OCI-M1 (cell line): ENCODE results near the gene CTBP2.
A peak's percentile ranks its signal among the peaks of the same experiment; 100 is the strongest.
"Not testable (repeated sequence)": the region's sequence is repeated elsewhere in the genome, so short reads cannot be mapped to it uniquely, and the experiment has no call there.

ENCODE experiments used
- DNase-seq: peaks from one replicate; lab custom pipeline; 2025; lab: John Stamatoyannopoulos, UW

CTBP2 gene

DNA sequence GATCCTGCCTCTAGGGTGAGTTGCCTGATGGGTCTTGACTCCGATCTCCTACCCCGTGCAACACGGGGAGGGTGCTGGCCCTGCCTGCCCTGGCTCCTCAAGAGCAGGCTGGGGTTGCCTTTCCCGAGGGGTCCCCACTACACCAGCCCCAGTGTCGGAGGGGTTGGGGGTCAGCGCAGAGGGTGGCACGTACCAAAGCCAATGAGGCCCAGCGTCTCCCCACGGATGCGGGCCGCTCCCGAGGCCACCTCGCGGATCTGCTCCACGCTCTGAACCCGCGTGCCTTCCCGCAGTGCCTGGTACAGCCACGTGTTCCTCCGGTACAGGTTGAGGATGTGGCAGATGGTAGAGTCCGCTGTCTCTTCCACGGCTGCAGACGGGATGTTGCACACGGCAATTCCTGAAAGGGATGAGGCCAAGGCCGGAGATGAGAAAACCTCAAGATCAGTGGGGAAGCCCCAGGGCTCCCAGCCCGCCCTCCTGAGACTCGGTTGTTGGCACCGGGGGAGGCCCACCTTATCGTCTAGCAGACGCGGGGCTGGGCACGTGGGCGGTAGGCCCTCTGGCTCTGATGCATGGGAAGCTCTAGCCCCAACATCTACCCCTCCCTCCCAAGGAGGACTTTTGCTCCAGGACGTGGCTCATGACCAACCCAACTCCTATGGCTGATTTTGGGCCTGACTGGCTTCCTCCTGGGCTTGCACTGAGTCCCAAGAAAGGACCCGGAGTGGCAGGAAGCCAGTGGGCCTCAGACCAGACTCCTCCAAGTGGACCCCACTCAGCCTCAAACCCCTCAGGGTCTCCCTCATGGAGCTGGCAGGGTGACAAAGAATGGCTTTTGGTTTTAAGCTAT is 162.4 kb downstream of the CTBP2 start:
- no peak for DNase-seq

DNA sequence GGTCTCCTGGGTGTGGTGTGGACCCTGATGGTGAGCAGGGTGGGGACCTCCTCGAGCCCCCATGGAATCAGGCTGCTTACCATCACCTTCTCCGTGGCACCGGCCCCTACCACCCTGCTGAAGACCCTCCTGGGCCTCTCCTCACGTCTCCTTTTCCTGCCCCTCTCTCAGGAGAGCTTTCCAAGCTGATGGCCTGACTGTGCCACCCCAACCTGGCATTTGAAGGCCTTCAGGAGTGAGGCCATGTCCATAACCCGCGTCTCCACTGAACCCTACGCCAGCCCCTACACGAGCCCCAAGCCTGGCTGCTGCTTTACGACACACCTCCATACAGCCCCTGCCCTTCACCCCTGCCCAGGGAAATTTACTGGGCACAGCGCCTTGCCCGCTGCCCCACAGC is 163.1 kb downstream of the CTBP2 start:
- no peak for DNase-seq

DNA sequence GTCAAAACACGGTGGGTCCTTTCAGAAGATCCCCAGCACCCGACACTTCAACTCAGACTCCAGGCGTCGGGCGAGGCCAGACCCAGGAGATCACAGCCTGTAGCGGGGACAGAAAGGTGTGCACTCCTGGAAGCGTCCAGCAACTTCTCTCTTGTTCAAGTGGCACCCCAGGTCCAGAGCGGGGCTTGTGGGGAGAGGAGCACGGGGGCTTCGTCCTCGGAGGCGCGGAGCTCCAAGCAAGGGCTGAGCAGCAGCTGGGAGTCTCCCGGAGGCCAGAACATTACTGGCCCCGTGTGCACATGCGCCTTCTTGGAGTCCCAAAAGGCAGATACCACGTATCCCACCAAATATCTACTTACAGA is 163.5 kb downstream of the CTBP2 start:
- DNase-seq, result no peak

DNA sequence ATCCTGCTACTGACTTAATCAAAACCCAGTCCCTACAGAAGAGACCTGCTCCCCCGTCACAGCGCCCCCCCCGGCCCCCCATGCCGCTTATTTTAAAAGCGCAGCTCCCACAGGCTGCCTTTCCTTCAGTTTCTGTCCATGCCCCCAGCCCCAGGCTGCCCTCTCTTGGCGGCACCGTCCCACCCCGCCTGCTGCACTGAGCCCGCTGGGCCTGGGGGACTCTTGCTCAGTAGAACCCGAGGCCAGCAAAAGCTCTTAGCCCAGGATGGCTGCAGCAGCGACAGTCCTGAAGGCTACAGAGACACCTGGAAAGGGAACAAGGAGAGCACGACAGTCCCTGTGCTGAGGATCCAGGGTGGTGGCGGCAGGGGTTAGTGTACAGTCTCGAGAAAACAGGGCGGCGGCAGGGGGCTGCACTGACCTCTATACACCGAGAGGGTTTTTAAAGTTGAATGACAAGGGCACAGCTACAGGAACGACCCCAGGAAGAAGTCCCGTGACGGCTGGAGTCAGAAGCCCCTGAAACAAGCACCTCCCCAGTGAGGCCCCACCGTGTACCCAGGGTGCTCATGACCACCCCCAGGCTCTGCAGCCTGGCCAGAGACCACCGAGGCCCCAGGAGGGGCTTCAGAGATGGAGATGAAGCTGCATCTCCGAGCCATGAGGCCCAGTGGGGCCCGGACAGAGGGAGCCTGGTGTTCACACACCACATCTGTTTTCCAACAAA is 164.1 kb downstream of the CTBP2 start:
- no peak for DNase-seq

DNA sequence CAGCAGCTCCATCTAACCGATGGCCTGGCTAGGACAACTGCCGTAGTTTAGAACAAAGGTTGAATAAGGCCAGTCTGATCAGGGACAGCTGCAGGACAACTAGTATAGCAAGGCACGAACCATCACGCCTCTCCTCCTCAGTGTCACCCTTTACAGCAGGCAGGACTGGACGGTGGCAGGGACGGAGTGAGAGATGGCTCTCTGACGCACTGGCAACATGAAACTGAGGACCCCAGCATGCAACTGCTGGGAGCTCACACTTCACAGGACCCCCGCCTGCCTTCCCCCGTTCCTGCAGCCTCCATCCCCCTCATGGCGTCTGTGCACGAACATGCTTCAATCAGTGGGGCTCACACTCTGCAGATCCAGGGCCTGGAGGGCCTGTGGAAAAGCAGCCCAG is 164.8 kb downstream of the CTBP2 start:
- DNase-seq, result no peak

DNA sequence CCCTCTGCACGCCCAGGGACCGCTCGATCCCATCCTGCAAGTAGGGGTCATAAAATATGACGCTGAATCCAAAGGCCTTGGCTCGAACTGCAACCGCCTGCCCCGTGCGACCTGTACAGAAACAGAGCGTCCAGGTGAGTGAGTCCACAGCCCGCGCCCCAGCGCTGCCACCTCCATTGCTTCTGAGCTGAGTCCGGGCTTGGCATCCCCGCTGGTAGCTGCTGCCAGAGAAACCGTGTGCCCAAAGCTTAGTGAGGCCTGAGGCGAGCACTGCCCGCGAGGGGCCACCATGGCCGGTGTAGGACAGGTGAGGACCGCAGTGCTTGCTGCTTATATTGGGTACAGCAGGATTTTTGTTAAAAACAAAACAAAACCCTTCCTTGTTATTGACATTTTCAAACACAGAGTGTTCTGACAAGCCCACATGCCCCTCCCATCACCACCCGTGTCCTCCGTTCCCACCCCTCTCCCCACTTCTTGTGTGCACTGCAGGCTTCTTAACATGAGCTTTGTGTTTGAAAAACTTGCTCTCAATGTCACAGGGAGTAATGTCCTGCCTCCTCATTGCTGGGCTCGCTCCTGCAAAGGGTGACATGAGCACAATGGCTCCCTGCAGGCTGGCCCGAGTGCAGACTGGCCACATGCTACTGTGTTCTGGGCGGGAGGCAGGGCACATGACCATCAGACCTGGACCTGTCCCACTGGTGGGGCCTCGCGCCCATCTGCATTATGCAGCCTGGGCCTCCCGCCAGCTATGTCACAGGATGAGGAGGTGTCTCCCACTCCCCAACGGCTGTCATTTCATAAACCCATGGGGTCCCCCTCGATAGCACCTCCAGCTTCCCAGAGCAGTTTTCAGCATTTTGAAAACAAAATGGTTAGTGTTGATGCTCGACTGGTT is 165.5 kb downstream of the CTBP2 start:
- peak; percentile 5 for DNase-seq

DNA sequence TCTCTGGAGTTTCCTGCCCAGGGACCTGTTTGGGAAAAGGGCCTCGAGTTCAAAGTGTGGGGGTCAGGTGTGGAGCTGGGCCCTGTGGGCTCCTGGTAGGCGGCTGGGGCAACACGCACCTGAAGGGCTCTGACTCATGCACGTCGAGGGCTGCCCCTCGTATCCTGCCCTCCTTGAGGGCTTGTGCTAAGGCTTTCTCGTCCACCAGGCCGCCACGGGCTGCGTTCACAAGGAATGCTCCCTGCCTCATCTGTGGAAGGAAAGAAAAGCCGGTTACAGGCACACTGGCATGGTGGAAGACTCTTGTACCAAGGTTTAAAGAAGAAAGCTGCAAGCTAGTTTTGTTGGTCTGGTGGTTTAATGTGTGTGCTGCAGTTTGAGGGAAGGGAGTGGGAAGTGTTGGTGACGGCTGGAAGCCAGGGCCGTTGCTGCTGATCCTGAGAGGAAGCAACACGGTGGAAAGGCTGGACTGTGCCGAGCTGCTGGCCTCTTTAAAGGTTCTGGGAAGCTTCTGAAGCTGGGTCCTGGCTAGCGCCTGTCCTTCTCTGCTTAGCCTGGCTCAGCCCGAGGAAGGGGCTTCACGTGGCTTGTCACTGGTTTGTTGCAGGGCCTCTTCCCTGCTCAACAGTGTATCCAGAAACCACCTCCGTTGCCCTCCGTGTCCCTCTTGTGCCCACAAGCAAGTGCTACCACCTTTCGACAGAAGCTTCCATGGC is 166.5 kb downstream of the CTBP2 start:
- no peak for DNase-seq

DNA sequence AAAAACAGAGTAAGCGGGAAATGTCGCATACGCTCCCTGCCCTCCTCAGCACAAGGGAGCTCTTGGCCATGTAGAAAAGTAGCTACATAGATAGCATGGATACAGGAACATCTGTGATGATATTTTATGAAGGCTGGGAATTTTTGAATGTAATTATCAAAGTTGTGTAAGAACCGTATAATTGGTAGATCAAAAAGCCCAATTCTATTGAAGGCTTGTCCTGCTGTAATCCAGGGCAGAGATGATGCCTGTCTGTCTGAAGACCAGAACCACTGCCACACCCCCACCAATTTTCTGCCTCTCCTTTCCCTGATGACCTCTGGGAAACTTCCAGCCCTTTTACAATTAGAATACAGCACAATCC is 167.0 kb downstream of the CTBP2 start:
- no peak for DNase-seq

DNA sequence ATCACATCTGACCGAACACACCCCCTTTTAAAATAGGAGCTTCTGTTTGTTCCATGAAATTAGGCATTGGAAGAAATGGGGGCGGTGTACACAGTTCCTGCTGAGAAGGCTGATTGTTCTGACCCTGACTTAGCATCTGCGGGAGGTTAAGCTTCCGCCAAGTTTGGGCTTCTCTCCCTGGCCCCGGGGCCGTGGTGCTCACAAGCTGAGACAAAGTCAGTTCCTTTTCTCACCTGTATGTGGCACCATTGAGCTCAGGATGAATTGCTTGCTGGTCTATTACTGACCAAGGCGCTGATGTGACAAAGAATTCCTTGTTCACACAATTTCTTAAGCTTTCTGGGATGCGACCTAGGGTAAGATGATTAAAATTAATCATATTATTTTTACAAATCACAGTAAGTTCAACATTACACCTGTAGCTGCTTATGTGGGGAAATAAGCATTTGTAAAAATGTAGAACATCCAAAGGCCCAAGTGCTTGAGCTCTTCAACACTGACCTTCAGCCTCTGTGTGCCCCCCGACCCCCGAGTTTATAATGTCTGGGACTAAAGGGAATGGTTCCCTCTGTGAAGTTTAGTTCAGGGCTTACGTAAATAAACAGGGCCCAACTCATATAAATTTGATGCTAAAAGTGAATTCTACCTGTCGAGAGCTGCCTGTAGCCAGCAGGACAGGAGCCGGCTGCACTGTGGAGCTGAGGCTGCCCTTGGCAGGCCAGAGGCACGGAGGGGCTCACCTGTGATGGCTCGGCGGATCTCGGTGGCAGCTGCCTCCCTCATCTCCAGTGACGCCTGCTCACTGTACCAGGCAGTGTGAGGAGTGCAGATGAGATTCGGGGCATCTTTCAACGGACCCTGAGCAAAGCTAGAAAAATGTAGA is 167.7 kb downstream of the CTBP2 start:
- DNase-seq, result peak; percentile 78

DNA sequence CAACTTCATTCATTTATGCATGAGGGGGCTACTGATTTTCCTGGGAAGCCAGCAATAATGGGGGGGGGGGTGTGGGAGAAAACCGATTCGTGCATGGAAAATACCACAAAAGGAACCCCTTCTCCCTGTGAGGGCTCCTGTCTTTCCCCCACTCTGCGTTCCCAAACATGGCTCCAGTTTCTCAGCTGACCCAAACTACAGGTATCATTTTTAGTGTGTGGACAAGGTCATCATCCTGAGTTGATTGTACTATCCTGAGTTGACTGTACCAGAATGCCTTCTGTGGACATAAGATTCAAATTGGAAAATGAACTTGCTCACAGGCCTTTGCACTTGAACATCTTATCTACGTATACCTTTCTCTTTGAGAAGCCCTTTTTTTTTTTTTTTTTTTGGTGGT is 168.5 kb downstream of the CTBP2 start:
- DNase-seq, result no peak

DNA sequence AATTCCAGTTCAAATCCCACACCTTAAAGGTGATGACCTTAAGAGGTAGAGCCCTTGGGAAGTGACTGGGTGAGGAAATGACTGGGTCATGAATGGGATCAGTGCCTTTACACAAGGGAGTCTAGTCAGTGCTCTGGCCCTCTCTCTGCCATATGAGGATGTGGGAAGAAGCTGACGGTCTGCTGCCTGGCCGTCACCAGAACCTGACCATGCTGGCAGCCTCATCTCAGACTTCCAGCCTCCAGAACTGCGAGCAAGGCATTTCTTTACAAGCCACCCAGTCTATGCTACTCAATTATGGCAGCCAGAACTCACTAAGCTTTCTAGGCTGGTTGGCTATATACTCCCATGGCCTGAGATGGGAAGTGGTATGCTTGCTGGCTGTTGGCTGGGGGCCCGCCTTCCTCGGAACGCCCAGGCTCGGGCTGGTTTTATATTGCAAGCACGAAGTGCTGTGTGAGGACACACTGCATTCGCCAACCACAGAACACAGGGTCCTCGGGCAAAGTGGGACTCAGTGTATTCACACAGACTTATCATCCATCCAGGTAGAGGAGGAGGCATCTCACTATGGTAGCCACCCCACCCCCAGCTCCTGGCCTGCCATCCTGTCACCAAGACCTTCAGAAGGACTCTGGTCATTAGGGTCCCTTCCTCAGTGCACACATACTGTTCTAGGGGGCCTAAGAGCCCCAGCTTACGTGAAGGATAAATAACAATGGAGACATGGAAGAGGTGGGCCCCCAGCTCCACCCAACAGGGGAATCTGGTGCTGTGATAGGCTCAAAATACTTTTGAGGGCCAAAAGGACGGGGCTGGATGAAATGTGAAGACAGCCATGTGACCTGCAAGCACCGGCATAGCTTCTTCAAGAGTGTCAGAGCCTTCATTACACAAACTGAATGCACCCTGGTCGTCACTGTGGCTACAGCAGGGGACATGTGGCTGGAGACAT is 169.4 kb downstream of the CTBP2 start:
- DNase-seq, result no peak

DNA sequence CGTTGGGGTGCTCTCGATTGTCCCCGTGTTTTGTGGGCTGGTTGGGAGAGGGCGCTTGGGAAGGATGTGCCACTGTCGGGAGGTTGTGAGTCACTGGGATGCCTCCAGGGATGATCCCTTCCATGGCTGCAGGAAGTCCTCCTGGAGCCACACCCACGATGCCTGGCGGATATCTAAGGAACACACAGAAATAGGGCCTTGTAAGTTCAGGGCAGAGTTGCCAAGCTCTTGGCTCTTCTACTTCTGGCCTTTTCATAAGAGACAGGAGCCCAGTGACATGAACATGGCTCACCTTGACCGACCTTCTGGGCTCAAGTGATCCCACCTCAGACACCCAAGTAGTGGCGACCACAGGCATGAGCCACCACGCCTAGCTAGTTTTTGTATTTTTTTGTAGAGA is 170.8 kb downstream of the CTBP2 start:
- DNase-seq, result no peak

DNA sequence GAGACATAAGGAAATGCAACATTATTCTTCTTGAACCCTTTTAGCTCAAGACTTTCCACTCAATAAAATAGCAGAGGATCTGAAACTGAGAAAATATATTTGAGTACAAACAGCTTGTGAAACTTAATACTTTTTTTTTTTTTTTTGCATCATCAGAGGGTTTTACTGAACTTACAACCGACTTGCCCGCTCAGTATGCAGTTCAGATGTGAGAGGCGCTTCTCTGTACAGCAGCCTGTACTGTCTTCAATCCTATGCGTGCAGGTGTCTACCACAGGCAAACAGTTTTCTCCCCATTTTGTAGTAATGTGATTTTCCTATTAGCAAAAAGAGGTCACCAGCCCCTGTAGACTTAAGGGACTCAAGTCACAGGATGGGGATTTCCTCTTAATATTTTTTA is 171.6 kb downstream of the CTBP2 start:
- not testable (repeated sequence) for DNase-seq

DNA sequence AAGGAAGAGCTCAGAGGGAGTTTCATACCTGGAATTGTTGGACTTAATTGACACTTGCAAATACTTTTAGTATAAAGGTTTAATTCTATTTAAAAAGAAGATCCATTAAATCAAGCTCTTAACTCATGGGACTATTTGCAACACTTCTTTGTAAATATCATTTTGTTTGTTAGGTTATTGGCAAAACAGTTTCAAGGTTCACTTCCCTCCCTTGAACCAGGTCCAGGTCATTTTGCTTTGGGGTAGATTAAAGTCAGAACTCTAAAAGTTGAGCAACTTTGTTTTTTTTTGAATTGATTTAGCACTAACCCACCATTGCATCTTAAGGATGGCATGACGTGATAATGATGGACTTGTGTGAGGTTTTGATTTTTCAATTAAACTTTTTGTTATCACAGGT is 172.6 kb downstream of the CTBP2 start:
- no peak for DNase-seq

DNA sequence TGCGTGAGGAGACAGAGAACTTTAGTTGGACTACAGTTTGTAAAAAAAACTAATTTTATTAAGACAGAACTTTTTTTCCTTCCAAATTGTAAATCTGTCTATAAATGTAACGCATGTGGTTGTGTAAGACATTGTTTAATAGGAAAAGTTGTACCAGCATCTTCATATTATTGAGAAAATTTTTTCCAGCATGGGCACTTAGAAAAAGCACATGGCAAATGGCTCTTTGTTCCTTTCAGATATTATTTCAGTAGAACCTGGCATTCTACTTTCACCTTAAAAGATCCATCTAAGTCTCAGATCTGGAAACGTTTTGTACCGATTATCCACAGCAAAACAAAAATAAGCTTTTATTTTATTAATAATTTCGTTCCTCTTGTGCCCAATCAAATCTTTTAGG is 175.2 kb downstream of the CTBP2 start:
- no peak for DNase-seq

DNA sequence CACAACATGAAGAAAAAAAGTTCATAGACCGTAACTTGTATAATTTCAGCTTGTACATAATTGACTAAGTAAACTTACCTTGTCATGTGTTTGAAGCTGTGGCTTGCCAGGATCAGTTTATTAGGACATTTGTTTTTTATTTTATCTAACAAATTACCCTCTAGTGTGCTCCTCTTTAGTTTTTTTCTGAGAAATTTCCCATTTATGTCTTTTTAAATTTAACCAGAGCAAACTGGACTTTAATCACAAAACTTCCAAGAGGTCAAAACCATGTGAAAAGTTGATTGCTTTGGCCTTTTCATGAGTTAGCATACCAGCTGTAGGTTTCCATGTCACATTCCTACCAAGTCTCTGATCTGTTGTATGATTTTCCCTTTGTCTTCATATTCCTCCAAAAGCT is 176.0 kb downstream of the CTBP2 start:
- peak; percentile 39 for DNase-seq

DNA sequence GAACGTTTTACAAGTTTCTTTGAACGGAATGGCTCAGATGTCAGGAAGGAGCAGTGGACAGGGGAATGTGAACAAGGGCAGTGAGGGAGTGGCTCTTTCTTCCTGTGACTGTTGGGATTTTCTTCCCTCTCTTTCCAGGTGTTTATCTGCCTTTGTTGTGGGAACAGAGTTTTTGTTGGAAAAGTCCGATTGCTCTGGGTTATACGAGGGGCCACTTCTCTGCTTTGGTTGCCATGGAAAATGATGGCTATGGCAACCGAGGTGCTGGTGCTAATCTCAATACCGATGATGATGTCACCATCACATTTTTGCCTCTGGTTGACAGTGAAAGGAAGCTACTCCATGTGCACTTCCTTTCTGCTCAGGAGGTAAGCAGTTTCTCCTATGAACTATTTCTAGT is 177.0 kb downstream of the CTBP2 start:
- DNase-seq, result peak; percentile 71

DNA sequence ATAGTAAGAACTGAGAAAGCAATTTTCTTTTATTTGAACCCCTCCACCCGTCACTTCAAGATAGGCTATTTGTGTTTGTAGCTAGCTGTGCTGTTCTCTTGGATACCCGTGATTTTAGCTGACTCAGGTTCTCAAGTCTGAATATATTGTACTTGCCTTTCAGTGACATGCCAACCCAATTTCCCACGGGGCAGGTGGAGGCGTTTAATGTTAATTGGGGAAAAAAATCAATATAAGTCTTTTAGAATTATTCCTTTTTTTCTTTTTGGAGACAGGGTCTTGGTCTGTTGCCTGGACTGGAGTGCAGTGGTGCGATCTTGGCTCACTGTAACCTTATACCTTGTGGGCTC is 182.0 kb downstream of the CTBP2 start:
- DNase-seq, result no peak

DNA sequence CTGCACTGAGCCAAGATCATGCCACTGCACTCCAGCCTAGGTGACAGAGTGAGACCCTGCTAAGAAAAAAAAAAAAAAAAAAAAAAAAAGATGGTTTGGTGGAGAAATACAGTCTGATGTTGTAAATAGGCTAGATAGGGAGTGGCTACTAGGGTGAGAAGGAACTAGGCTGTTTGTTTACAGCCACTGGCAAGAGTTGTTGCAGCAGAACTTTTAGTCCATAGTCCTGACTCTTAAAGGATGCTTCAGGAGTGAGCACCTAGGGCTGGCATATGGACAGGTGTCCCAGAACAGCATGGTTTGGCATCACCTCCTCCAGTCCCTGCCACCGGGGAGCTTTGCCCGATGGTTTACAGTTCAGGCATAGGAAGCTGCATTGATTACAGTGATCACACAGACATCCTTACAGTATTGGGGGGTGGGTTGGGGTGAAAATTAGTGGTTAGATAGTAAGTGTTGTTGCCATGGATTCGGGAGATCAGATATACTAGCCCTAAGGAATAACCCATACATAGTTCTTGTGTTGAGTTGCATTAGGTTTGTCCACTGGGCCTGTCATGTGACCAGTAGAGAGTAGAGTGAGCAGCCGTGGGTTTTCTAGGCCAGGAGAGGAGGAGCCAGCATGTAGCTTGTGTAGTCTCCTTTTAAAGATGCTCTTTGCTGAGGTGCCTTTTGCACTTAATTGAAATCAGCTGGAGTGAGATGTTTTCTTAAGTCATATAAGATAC is 182.6 kb downstream of the CTBP2 start:
- no peak for DNase-seq
